ENCODE measurements around the gene UQCRHL.
A peak's percentile ranks its signal among the peaks of the same experiment; 100 is the strongest.

UQCRHL gene

DNA sequence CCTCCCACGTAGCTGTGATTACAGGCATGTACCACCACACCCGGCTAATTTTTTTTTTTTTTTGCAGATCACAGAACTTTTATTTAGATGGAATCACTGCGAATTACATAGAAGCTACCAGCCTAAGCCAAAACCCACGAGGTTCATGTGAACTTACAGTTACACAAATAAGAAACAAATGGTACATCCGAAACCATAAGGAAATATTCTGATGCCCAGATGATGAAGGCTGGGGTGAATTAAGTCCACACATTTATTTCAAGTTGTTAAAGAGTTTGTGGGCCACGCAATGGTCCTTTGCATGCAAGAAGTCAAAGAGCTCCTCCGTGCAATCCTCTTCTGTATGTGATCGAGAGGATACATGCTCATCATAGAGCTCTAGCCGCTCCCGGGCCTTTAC lies 328 bp downstream of the UQCRHL start:
- Histone ChIP-seq H3K36me3 (replicated peaks; ENCODE audit: low read depth, low read length) (no peaks in the 10 kb centered on the region), H3K9ac (ENCODE audit: low read length) (no peak overlapping the region), H3K79me2 (ENCODE audit: low read length) (no peaks in the 10 kb centered on the region), H2AFZ (ENCODE audit: low read depth, low read length) (no peak overlapping the region), H3K9me3 (ENCODE audit: insufficient read depth, low read length) (no peaks in the 10 kb centered on the region), H3K4me3 (ENCODE audit: low read length) (no peak overlapping the region), H3K27me3 (ENCODE audit: low read depth, low read length) (no peaks in the 10 kb centered on the region), H3K4me1 (ENCODE audit: low read length) (no peaks in the 10 kb centered on the region), H4K20me1 (ENCODE audit: insufficient read depth, low read length) (no peaks in the 10 kb centered on the region), H3K4me2 (ENCODE audit: low read length) (no peak overlapping the region), H3K27ac (ENCODE audit: low read length) (no peak overlapping the region)
- TF ChIP-seq, protein P1, sequence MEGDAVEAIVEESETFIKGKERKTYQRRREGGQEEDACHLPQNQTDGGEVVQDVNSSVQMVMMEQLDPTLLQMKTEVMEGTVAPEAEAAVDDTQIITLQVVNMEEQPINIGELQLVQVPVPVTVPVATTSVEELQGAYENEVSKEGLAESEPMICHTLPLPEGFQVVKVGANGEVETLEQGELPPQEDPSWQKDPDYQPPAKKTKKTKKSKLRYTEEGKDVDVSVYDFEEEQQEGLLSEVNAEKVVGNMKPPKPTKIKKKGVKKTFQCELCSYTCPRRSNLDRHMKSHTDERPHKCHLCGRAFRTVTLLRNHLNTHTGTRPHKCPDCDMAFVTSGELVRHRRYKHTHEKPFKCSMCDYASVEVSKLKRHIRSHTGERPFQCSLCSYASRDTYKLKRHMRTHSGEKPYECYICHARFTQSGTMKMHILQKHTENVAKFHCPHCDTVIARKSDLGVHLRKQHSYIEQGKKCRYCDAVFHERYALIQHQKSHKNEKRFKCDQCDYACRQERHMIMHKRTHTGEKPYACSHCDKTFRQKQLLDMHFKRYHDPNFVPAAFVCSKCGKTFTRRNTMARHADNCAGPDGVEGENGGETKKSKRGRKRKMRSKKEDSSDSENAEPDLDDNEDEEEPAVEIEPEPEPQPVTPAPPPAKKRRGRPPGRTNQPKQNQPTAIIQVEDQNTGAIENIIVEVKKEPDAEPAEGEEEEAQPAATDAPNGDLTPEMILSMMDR (IDR thresholded peaks at IDR 0.05; ENCODE audit: low read depth, low read length), result no peak
- no peak for TF ChIP-seq EZH2phosphoT487 (IDR thresholded peaks at IDR 0.05; ENCODE audit: low read depth)

DNA sequence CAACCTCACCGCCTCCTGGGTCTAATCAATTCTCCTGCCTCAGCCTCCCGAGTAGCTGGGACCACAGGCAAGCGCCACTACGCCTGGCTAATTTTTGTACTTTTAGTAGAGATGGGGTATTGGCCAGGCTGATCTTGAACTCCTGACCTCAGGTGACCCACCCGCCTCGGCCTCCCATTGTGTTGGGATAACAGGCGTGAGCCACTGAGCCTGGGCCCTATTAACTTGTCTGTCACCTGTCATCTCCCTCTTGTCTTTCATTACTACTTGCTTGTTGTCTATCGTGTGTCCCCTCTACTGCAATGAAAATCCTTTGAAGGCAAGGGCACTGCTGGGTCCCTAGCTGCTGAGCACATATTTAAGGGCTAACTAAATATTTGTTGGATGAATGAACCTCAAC lies 3.4 kb downstream of the UQCRHL start:
- TF ChIP-seq, protein P1 (IDR thresholded peaks at IDR 0.05; ENCODE audit: low read depth, low read length), result no peak
- TF ChIP-seq EZH2phosphoT487 (IDR thresholded peaks at IDR 0.05; ENCODE audit: low read depth), result no peak
- H3K4me2 ChIP-seq (ENCODE audit: low read length), result no peak overlapping the region
- peaks cover 3% of the 10 kb centered on the region for H3K4me1 ChIP-seq (ENCODE audit: low read length)
- H3K79me2 ChIP-seq (ENCODE audit: low read length), result no peaks in the 10 kb centered on the region
- no peaks in the 10 kb centered on the region for H3K27me3 ChIP-seq (ENCODE audit: low read depth, low read length)
- no peak overlapping the region for H3K4me3 ChIP-seq (ENCODE audit: low read length)
- H3K36me3 ChIP-seq (replicated peaks; ENCODE audit: low read depth, low read length), result no peaks in the 10 kb centered on the region
- H2AFZ ChIP-seq (ENCODE audit: low read depth, low read length), result no peak overlapping the region
- H3K27ac ChIP-seq (ENCODE audit: low read length), result no peak overlapping the region
- no peaks in the 10 kb centered on the region for H3K9me3 ChIP-seq (ENCODE audit: insufficient read depth, low read length)
- no peak overlapping the region for H3K9ac ChIP-seq (ENCODE audit: low read length)
- H4K20me1 ChIP-seq (ENCODE audit: insufficient read depth, low read length), result no peaks in the 10 kb centered on the region

DNA sequence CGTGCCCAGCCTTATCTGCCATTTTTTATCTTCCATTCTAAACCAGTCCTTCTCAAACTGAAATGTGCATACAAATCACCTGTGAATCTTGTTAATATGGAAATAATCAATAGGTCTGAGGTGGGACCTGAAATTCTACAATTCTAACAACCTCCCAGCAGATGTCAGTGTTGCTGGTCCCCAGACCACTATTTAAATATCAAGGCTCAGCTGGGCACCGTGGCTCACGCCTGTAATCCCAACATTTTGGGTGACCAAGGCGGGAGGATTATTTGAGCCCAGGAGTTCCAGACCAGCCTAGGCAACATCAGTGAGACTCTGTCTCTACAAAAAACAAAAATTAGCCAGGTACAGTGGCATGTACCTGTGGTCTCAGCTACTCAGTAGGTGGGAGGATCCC lies 4.1 kb downstream of the UQCRHL start:
- H3K36me3 ChIP-seq (replicated peaks; ENCODE audit: low read depth, low read length), result no peaks in the 10 kb centered on the region
- H3K9ac ChIP-seq (ENCODE audit: low read length), result no peak overlapping the region
- no peak overlapping the region for H2AFZ ChIP-seq (ENCODE audit: low read depth, low read length)
- H3K27ac ChIP-seq (ENCODE audit: low read length), result no peak overlapping the region
- no peak for TF ChIP-seq EZH2phosphoT487 (IDR thresholded peaks at IDR 0.05; ENCODE audit: low read depth)
- TF ChIP-seq, protein P1 (IDR thresholded peaks at IDR 0.05; ENCODE audit: low read depth, low read length), result peak; percentile 49
- H3K4me3 ChIP-seq (ENCODE audit: low read length), result no peak overlapping the region
- no peaks in the 10 kb centered on the region for H3K9me3 ChIP-seq (ENCODE audit: insufficient read depth, low read length)
- peaks cover 5% of the 10 kb centered on the region for H3K4me1 ChIP-seq (ENCODE audit: low read length)
- no peaks in the 10 kb centered on the region for H3K79me2 ChIP-seq (ENCODE audit: low read length)
- H3K4me2 ChIP-seq (ENCODE audit: low read length), result peak overlapping the region; percentile 18; the same call in 1 of the 2 replicates
- no peaks in the 10 kb centered on the region for H3K27me3 ChIP-seq (ENCODE audit: low read depth, low read length)
- H4K20me1 ChIP-seq (ENCODE audit: insufficient read depth, low read length), result no peaks in the 10 kb centered on the region

DNA sequence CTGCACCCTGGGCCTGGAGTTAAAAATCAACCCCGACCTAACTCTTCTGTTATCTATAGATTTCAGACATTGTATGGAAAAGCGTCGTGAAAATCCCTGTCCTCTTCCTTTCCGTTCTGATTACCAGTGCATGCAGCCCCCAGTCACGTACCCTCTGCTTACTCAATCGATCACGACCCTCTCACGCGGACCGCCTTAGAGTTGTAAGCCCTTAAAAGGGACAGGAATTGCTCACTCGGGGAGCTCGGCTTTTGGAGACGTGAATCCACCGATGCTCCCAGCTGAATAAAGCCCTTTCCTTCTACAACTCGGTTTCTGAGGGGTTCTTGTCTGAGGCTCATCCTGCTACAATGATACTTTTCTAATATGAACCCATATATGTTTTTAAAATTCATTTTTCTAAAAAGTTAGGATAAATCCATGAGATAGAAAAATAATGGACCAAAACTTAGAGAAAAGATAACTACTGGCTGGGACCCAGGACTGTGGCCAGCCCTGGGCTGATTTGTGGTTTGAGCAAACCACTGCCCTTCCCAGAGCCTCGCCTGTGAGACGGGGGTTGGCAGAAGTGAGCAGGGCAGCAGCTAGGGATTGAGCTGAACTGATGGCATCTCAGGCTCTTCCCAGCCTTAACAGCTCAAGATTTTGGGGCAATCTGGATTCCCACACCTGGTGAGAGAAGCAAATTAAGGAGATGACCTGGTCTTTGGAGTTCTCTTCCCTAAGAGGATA lies 5.0 kb downstream of the UQCRHL start:
- TF ChIP-seq, protein P1 (IDR thresholded peaks at IDR 0.05; ENCODE audit: low read depth, low read length), result no peak
- no peak for TF ChIP-seq EZH2phosphoT487 (IDR thresholded peaks at IDR 0.05; ENCODE audit: low read depth)
- Histone ChIP-seq H3K27ac (ENCODE audit: low read length) (no peak overlapping the region), H3K4me2 (ENCODE audit: low read length) (no peak overlapping the region), H3K4me3 (ENCODE audit: low read length) (no peak overlapping the region), H3K79me2 (ENCODE audit: low read length) (no peaks in the 10 kb centered on the region), H3K27me3 (ENCODE audit: low read depth, low read length) (no peaks in the 10 kb centered on the region), H3K36me3 (replicated peaks; ENCODE audit: low read depth, low read length) (no peaks in the 10 kb centered on the region), H3K4me1 (ENCODE audit: low read length) (peaks cover 5% of the 10 kb centered on the region), H4K20me1 (ENCODE audit: insufficient read depth, low read length) (no peaks in the 10 kb centered on the region), H3K9me3 (ENCODE audit: insufficient read depth, low read length) (no peaks in the 10 kb centered on the region), H3K9ac (ENCODE audit: low read length) (no peak overlapping the region), H2AFZ (ENCODE audit: low read depth, low read length) (no peak overlapping the region)
